Peyer's patch (tissue), 4 donors: ENCODE results near the gene LRRC17. TPM values are rescaled to one million over a fixed set of nuclear protein-coding genes. Genes with fewer than 3 reads are reported as not detected.

Experiments used
- DNase-seq, 3 donors: peaks; one replicate each; pipeline ENCODE4 v3.0.0-alpha.2; 2017 to 2019
- H3K27ac ChIP-seq, 4 donors: fragments of 200-600 bp; sonication (generic); one replicate each; pipeline ENCODE4 v1.5.1; 2016 to 2019
- H3K27me3 ChIP-seq, 2 donors: fragments of 200-600 bp; sonication (generic); one replicate each; pipeline ENCODE4 v1.5.1; 2019
- H3K36me3 ChIP-seq, 3 donors: fragments of 200-600 bp; sonication (generic); one replicate each; pipeline ENCODE4 v1.5.1; 2016 to 2019
- H3K4me1 ChIP-seq, 4 donors: fragments of 200-600 bp; sonication (generic); one replicate each; pipeline ENCODE4 v1.5.1; 2016 to 2019
- H3K4me3 ChIP-seq, 4 donors: fragments of 200-600 bp; sonication (generic); 1 replicate in 3 of 4; 2 replicates in 1 of 4; pipeline ENCODE4 v1.5.1; 2016 to 2019; ENCODE audit warnings: mild to moderate bottlenecking in 1 of 4
- H3K9me3 ChIP-seq, 4 donors: fragments of 200-600 bp; sonication (generic); one replicate each; pipeline ENCODE4 v1.5.1; 2016 to 2019; ENCODE audit warnings: mild to moderate bottlenecking in 1 of 4
- CTCF ChIP-seq, 6 experiments: fragments of 450-650 bp in 4 of 6; fragments of 200-600 bp in 2 of 6; sonication (generic) in 1 of 6; IDR thresholded peaks; one replicate each; pipeline ENCODE4 v1.5.1; 2017 to 2019; ENCODE audit warnings: antibody characterized with exemption in 6 of 6, mild to moderate bottlenecking in 3 of 6, moderate library complexity in 1 of 6
- POLR2A ChIP-seq, 2 donors: fragments of 450-650 bp; IDR thresholded peaks; one replicate each; pipeline ENCODE4 v1.5.1; 2017; ENCODE audit warnings: antibody characterized with exemption in 2 of 2, mild to moderate bottlenecking in 2 of 2, moderate library complexity in 2 of 2
- total RNA-seq, 4 donors: library from RNA; depleted of rRNA; stranded (reverse); fragments of >200 nt; gene quantifications; one replicate each; pipeline ENCODE4 v1.1.0, GENCODE V29; 2016

The LRRC17 gene
- total RNA-seq, 4 donors from 2014 or later = 0.40 to 5.8 (median 2.1) TPM

GRCh38 chr7:102888561-102889233 is 24.1 kb upstream of the LRRC17 start:
- Histone ChIP-seq H3K4me3 (no peak overlapping the region), H3K27me3 (no peaks in the 10 kb centered on the region), H3K36me3 (no peaks in the 10 kb centered on the region), H3K9me3 (no peaks in the 10 kb centered on the region), H3K4me1 (no peaks in the 10 kb centered on the region), H3K27ac (no peak overlapping the region)
- no peak for TF ChIP-seq POLR2A (IDR thresholded peaks at IDR 0.05)
- TF ChIP-seq CTCF (IDR thresholded peaks at IDR 0.05) = no peak
- no peak for DNase-seq

DNA sequence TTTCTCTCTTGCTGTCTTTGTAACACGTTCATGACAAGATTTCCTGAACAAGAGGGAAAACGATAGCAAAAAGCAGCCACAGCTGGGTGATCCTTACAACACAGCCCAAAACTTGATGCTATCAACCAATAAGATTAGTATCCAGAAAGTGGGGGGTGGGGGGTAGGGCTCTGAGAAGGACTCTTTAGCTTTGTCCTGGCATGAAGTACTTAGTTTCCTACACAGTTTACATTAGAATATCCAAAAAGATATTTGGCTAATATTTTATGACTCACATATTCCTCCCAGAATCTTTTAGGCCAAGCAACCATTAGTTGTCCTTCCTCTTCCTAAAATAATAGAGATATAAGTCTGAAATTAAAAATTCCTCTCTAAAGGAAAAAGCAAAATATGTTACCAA is 22.9 kb upstream of the LRRC17 start:
- Histone ChIP-seq H3K4me3 (no peak overlapping the region), H3K27me3 (no peaks in the 10 kb centered on the region), H3K27ac (no peak overlapping the region), H3K9me3 (no peaks in the 10 kb centered on the region), H3K36me3 (no peaks in the 10 kb centered on the region), H3K4me1 (no peaks in the 10 kb centered on the region)
- no peak for TF ChIP-seq POLR2A (IDR thresholded peaks at IDR 0.05)
- TF ChIP-seq CTCF (IDR thresholded peaks at IDR 0.05) = no peak
- DNase-seq = no peak

GRCh38 chr7:102890292-102890970 is 22.4 kb upstream of the LRRC17 start:
- no peak for DNase-seq
- no peaks in the 10 kb centered on the region for H3K9me3 ChIP-seq
- TF ChIP-seq CTCF (IDR thresholded peaks at IDR 0.05) (no peak), POLR2A (IDR thresholded peaks at IDR 0.05) (no peak)
- no peaks in the 10 kb centered on the region for H3K36me3 ChIP-seq
- H3K27ac ChIP-seq = no peak overlapping the region
- no peak overlapping the region for H3K4me3 ChIP-seq
- H3K27me3 ChIP-seq = no peaks in the 10 kb centered on the region
- no peaks in the 10 kb centered on the region for H3K4me1 ChIP-seq

GRCh38 chr7:102890971-102891692 is 21.7 kb upstream of the LRRC17 start:
- DNase-seq = no peak
- H3K4me3 ChIP-seq = no peak overlapping the region
- no peak for TF ChIP-seq CTCF (IDR thresholded peaks at IDR 0.05)
- H3K4me1 ChIP-seq = no peaks in the 10 kb centered on the region
- no peaks in the 10 kb centered on the region for H3K36me3 ChIP-seq
- H3K9me3 ChIP-seq = no peaks in the 10 kb centered on the region
- H3K27me3 ChIP-seq = no peaks in the 10 kb centered on the region
- H3K27ac ChIP-seq = no peak overlapping the region

DNA sequence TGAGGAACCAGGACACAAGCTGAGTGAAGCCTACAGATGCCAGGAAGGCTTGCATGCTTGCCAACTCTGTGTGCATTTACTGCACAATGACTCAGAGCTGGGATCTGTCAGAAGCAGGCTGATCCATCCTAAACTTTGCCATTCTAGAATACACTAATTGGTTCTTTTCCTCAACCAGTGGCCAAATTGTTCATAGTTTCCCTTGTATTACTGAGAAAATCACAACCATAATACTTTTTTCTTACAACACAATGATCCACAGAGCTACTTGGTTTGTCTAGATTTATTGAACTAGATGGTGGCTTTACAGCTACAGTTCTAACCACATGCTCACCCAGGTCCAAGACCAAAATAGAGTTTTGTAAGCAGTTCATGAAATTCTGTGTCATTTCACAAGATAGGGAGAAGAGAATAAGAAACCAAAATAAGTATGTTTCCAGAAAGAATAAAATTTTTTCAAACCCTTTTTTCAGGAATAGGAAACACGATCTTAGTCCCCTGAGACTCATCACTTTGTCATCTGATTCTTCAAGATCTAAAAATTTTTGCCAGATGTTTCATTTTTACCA is 21.0 kb upstream of the LRRC17 start:
- H3K4me3 ChIP-seq = no peak overlapping the region
- H3K36me3 ChIP-seq = no peaks in the 10 kb centered on the region
- H3K27ac ChIP-seq = no peak overlapping the region
- H3K4me1 ChIP-seq = no peaks in the 10 kb centered on the region
- TF ChIP-seq POLR2A (IDR thresholded peaks at IDR 0.05) (no peak), CTCF (IDR thresholded peaks at IDR 0.05) (no peak)
- H3K9me3 ChIP-seq = no peaks in the 10 kb centered on the region
- no peaks in the 10 kb centered on the region for H3K27me3 ChIP-seq
- DNase-seq = no peak
